NOMO-1 (cell line): Measurements from ENCODE around the gene ARHGAP18.

Source experiments
- DNase-seq, 2 experiments: peaks; one replicate each; lab custom pipeline; 2025; ENCODE audit not compliant: unreplicated experiment in 2 of 2; lab: John Stamatoyannopoulos, UW

ARHGAP18 gene

DNA sequence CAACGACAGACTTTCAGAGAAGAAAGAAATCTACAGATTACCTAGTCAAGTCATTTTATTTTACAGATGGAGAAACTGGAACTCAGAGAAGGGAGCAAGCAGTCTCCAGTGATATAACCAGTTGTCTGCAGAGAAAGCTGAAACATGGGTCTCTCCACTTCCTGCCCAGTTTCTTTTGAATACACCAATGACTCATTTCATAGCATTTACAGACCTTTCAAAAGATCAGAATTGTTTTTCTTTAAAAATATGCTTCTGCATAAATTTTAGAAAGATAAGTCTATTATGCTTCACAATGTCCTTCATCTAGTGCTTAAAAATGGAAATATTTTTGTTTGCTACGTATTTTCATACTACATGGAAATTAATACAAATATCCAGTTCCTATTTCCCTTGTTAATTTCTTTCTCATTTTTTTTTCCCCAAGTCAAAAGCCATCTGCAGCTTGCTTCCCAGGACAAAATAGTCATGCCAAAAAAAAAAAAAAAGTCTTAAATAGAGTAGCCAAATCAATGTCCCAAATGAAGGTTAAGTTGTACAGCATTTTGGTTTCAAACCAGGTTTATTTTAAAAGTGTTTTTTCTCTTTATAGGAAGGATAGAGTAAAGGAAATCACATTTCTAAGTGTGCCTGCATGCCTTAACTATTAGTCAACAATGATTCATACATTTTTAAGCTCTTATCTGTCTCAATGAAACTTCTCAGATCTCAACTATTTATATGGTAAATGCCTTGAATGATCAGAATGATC, 36.9 kb downstream of the ARHGAP18 start:
- peak in 1 of 2 experiments; percentile 44 for DNase-seq

DNA sequence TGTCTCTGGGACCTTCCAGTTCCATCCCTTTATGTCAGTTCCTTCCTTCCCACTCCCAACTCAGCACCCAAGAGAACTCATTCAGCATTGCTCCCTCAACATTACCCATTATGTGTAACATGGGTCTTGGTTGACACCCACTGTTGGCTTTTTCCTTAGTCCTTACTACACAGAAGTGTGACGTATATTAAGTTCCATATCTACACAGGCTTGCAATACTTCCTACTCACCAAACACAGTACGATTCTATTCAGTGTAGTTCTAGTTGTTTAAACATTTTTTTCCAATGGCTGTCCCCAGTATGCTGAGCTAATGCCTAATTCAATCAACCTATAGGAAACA, 37.7 kb downstream of the ARHGAP18 start:
- no peak for DNase-seq

DNA sequence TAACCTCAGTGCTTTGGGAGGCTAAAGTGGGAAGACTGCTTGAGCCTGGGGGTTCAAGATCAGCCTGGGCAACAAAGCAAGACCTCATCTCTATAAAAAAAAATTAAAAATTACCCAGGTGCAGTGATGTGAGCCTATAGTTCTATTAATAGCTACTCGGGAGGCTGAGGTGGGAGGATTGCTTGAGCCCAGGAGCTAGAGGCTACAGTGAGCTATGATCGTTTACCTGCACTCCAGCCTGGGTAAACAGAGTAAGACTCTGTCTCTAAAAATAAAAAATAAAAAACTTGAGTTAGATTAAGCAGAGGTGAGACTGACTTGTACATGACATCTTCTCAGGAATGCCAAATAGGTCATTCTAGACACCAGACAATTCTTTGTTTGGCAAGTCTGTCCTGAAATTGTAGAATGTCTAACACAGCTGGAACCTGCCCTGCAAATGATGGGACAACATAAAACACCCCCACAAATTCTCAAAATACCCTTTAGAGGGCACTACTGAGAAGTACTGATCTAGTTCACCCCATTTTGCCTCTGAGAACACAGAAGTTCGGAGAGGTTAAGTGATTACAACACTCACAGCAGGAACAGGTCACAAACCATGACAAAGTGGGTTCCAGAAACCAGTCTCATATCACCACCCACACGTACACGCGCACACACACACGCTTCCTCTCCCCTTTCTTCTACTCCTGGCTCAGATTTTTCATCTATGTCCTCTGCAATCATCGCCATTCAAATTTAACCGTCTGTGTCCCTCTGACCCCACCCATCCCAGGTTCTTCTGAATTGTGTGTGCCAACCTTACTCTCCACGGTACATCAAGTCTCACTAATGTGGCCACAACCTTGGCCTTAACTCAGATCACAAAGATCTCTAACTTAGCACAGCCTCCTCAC, 38.3 kb downstream of the ARHGAP18 start:
- peak; percentile 69 to 89 for DNase-seq

DNA sequence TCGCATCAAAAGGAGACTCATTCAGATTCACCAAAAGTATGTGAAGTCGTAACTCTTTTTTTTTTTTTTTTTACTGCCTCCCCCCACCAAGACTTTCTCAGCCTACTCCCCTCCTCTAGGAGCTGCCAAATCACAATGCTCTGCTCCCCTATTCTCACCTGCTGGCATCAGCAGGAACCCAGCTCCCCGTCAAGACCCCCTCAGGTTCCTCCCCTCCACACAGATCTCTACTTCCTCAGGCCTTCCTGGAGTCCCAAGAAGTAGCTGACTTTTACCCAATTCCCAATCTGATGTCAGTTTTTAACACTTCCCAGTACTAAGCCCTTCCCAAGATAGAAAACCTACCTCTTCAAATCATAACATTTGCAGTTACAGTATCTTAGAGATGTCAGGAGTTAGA, 39.3 kb downstream of the ARHGAP18 start:
- no peak for DNase-seq

DNA sequence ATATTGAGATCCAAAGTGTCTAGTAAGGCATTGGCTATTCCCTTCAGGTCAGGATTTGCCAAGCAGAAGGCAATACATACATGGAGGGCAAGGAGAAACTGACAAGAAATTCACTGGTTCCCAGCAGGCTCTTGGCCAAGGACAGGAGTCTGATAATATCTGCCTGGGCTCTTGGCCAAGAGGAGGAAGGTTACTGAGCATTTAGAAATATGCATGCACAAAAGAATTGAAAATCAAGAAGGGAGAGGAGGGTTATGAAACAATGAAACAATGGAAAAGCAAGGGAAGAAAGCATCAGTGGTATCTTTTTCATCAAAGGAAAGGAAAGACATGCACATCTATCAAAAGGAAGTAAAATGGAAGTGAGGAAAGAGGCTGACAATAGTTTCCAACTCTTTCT, 42.4 kb downstream of the ARHGAP18 start:
- no peak for DNase-seq

DNA sequence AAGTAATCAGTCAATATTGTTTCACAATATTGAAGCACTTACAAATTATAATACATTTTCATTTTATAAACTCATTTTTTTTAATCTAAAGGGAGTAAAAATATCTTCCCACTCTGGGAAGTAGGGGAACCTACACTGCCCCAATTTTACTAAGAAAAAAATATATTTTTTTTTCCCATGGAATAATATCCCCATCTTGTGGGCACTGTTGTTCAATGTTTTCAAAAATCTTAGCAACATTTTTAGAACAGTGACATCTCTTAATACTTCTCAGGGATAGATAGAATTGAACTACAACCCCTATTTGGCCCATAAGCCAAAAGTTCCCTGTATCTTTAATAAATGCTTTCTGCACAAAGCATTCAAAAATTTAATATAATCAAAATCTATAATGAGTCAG, 42.9 kb downstream of the ARHGAP18 start:
- DNase-seq: no peak

DNA sequence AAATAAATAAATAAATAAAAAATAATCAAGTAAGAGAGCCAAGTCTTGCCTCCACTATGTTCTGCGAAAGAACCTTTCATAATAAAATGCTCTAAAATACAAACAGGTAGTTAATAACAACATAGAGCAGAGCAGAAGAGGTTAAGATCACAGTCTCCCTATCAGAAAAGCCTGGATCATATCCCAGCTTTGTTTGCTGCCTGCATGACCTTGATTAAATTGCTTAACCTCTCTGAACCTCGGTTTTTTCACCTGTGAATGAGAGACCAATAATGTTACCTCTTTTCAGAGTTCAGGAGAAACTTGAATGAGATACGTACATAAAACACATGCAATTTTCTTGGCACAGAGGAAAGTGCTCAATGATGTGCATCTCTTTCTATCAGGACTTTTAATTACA, 44.4 kb downstream of the ARHGAP18 start:
- DNase-seq: no peak

DNA sequence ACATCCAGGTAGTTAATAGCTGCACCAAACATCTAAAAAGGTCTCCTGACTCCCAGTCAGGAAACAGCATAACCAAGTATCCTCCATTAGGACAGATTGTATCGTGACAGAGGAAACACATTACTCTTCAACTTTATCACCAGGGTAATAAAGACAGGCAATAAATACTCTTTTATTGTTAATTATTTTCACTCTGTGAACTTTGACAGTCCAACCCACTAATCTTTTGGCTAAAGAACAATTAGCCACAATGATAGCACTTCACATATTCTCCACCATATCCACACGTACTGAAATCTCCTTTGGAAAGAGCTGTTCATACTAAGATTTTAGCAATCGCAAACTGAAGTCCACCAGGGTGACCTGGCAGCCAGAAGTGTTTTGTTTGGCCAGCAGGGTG, 46.4 kb downstream of the ARHGAP18 start:
- DNase-seq: no peak

DNA sequence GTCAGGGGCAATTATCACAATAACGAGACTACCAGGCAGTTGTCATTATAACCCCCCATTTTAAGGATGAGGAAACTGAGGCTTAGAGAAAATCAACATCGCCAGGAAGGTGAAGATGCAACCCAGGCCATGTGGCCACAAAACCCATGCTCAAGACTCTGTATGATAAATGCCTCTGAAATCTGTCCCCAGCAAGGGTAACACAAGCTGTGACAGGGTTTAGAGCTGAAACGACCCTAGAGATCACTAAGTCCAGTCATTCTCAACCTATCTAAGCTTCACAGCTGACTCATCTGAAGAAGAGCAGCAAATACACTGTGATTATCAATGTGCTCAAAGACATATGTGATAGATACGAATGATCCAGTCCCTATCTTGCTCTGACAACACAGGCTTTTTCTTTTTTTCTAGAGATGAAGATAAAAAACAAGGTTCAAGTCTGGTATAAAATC, 47.0 kb downstream of the ARHGAP18 start:
- DNase-seq: no peak

DNA sequence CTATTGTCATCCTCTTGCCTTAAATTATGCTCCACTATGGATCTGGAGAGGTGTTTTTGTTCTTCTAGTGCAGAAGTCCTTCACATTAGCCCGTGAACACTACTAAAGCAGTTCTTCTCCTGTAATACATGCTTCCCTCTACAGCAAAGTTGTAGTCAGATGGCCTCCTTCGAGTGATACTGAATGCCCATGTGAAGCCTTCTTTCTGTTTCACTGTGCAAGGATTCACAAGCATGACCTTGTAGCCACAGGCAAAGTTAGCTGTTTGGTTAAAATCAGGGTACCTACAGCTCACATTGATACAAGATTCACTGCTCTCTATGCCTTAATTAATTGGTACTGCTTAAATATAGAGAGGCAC, 47.6 kb downstream of the ARHGAP18 start:
- DNase-seq: no peak

DNA sequence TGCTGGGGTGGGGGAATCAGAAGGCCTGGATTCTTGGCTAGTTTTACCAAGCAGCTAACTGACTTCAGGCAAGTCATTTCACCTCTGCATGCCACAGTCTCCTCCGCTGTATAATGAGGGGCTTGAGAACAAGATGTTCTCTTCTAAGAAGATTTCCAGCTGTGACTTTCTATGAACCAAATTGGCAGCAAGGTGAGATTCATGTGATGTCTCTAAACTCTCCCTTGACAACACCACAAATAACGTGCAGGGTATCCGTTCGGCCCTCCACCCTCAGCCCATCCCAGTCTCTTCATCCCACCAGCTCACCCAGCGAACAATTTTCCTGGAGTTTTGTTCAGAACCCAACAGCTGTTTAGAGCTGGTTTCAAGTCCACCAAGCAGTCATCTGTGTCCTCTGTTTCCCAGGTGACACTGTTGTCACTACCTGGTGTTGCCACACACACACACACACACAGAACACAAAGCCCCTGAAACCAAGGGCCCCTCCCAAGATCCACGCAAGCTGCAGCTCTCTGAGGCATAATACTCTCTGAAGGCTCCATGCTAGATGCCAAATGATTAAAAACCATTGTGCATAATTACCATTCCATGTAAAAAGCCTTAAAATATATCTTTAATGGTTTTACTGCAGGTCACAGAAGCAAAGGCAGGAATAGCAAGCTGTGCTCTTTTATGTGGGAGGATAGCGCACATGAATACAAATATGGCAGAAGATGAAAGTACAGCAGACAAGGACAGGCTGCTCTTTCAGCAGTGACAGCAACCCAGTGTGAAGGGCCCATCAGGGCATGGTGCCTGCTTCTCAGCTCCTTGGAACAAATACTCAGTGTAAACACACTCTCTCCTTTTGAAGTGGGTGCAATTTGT, 48.2 kb downstream of the ARHGAP18 start:
- DNase-seq: no peak

DNA sequence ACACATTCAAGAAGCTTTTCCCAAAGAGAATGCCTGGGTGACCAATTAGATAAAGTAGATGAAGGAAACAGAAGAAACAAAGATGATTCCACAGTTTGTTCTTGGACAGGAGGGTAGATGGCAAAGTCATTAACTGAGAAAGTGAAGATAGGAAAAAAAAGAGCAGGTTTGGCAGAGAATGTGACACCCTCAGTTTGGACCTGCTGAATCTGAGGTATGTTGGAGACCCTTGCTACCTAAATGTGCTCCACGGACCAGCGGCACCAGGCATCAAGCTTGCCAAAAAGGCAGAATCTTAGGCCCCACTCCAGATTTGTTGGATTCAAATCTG, 49.7 kb downstream of the ARHGAP18 start:
- DNase-seq: no peak

DNA sequence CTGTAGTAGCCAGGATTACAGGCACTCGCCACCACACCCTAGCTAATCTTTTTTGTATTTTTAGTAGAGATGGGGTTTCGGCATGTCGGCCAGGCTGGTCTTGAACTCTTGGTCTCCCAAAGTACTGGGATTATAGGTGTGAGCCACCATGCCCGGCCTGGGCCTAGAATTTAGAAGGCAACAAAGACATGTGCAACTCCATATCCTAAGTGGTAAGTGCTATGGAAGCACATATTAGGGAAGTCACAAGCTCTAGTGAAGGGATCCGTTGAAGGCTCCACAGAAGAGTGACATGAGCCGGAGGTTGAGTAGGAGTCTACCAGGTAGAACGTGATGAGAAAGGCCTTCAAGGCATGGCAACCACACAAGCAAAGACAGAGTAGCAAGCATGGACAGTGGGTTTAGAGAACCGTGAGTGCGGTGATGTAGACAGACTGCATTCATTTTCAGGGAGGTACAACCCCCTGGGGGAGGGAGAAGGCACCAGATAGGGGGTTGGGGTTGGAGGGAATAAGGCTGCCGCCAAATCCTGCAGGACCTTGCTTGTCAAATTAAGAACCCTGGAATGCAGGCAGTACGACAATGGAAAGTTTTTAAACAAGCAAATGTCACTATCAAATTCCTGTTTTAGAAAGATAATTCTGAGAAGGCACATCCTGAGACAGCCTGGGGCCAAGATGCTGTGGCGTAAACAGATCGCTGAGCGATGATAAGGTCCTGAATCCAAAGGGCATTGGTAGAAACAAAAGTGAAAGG, 50.2 kb downstream of the ARHGAP18 start:
- no peak for DNase-seq

DNA sequence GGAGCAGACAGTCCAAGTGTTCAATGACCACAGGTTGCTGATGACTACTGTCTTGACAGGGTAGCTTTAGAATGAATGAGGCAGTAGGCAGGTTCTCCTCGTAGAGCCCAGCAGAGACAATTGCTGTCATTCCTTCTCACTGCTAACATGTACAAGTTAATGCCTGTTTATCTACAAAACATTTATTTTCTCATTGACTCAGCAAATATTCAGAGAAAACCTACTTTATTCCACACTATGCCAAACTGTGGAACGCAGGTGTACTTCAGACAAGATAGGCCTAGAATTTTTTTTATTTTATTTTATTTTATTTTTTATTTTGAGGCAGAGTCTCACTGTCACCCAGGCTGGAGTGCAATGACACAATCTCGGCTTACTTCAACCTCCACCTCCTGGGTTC, 50.8 kb downstream of the ARHGAP18 start:
- no peak for DNase-seq

DNA sequence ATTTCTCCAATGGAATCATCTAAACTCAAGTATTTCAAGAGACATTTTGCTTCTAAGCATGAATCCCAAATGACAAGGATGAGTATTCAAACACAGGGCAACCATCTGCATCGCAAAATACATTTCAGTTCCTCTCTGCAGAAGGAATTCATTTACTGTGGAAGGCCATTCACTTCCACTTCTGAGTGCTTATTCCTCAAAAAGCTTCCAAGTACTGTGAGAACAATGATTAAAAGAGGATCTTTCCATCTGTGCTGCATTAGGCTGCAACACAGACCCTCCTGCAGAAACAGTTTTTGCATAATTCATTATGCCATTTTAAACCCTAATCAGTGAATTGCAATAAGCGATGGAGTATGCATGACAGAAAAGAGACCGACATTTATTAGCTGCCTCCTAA, 52.5 kb downstream of the ARHGAP18 start:
- no peak for DNase-seq

DNA sequence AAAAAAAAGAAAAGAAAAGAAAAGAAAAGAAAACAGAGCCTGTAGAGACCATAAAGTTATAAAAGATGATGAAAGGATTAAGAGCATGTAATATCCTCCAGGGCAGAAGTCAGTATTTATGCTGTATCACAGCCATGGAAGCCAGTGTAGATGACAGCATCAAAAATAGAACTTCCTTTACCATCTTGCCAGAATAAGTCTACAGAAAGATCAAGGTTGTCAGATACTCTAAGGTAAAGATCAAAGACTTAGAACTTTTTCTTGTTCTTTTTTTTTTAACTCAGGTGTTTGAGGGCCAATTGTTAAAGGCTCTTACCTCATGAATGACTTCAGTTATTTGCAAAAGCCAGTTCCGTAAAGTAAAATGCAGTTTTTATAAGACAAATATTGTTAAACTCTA, 54.6 kb downstream of the ARHGAP18 start:
- DNase-seq: no peak

DNA sequence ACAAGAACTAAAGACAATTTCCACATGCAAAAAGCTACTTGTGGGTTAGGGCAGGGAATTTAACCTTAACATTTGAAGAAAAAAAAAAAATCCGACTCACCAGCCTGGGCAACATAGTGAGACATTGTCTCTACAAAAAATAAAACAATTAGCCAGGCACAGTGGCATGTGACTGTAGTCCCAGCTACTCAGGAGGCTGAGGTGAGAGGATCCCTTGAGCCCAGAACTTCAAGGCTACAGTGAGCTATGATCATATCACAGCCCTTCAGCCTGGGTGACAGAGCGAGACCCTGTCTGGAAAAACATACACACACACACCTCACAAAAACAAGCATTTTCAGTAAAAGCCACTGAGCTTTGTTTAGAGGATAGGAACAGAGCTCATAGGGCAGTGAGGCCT, 56.2 kb downstream of the ARHGAP18 start:
- DNase-seq: no peak

DNA sequence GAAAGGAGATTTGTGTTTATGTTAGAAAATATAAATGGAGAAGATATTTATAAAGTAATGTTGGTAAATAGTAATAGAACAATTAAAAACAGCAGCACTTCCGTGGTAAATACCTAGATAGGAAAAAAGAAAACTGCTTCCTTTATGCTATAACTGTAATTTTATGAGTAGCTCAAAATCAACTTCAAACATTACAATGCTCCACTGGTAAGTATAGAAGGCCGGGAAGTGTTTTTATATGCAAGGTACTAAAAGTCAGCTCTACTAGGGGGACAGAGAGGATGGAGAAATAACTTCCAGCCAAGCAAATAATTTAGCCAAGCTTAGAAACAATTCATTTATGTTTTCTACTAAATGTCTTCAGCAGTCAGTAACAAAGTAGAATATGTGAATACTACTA, 56.7 kb downstream of the ARHGAP18 start:
- no peak for DNase-seq

DNA sequence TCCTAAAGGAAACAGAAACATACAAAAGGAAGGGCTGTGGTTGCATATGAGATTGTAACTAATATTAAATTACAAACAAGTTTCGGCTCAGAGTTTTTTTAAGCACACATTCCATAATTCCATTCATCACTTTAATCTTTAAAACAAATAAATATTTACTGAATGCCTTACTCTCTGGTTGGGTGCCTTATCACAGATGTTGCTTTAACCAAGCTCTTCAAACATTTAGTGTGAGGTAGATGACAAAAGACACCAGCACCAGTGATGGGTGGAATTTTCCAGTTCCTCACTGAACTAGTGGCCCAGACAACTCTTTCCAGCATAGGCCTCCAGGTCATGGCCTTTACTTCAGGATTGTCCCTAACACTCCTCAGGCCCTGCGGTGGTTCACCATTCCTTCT, 58.7 kb downstream of the ARHGAP18 start:
- DNase-seq: no peak

DNA sequence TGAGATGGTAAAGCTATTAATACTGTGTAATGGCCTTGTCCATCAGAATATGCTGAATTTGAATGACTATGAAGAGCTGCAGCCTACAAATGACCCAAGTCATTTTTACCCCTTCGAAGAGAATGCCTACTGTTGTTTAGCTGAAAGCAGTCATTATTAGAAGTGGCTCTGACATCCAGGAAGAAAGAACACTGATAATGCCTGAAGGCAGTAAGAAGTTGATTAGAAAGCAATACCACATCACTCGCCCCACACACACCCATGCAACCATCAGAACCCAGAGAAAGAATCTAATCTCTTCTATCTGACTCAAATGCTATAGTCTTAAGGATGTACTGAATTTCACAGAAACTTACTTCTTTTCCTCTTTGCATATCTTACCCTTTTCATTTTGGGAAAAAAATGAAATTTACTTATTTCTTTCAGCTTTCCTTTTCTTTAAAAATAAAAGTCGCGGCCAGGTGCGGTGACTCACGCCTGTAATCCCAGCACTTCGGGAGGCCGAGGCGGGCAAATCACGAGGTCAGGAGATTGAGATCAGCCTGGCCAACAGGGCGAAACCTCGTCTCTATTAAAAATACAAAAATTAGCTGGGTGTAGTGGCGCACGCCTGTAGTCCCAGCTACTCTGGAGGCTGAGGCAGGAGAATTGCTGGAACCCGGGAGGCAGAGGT, 61.0 kb downstream of the ARHGAP18 start:
- DNase-seq: no peak
